NCI-H1105 treated with DMSO at 0.1 percent for 48 hours (cell line): ENCODE results near the gene NFYC.

Experiments used
- DNase-seq: peaks from one replicate; lab custom pipeline; 2025; lab: John Stamatoyannopoulos, UW

NFYC gene

DNA sequence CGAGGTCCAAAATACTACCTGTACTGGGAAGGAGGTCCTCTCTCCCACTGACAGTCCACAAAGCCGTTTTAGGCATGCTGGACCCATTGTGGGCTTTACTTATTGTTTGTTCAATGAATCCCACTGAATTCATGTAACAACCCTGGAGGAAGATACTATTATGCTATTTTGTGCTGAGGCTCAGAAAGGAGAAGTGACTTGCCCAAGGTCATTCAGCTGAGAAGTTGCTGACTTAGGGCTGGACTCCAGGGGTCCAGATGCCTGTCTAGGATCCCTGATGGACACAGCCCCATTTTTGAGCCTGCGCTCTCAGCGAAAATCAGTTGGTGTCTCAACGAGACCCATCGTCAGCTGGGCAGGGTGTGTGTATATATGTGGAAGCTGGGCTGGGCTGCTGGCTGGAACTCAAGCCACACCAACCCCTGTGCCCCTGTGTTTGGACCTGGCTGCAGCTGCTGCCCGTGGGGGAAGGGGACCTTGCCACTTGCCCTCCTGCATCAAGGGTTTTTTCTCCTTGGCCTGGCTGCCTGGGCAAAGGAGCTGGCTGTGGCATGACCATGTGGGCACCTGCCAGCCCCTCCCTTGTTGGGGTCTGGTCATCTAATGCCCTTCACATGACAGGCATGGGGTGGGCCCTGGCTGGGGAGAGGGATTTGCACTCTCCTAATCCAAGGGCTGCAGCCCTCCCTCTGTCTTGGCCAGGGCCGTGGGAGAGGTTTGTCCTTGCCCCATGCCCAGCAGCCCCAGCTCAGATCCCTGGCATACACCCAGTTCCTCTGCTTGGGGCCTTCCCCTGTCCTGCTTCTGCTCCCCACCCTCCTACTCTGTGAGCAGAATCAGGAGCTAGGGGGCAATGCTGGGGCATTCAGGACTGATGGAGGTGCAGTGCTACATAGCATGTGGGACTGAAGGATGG, 107.1 kb downstream of the NFYC start:
- no peak for DNase-seq

DNA sequence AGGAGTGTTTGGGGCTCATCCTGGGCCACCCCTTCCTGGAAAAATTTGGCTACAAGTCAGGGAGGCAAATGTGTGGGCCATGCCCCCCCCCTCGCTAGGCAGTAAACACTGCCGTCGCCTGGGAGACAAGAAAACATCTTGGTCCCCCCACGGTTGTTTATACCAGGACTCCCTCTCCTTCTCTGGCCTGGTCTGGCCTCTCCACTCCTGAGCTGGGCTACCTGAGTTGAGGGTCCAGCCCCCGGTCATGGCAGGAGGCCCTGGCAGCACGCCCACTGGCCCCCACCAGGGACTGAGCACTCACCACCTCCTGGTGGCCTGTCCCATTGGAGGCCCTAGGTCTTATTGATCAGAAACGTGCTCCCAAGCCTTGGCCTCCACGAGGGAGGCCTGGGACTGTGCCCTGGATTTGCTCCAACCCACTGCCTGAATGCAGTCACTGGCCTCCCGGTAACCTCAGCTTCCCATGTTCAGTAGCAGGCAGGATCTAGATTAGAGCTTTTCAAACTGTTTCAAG, 107.9 kb downstream of the NFYC start:
- no peak for DNase-seq

- DNase-seq, result no peak
Measured at GRCh38 chr1:40801742-40802077, 110.2 kb downstream of the NFYC start.

DNA sequence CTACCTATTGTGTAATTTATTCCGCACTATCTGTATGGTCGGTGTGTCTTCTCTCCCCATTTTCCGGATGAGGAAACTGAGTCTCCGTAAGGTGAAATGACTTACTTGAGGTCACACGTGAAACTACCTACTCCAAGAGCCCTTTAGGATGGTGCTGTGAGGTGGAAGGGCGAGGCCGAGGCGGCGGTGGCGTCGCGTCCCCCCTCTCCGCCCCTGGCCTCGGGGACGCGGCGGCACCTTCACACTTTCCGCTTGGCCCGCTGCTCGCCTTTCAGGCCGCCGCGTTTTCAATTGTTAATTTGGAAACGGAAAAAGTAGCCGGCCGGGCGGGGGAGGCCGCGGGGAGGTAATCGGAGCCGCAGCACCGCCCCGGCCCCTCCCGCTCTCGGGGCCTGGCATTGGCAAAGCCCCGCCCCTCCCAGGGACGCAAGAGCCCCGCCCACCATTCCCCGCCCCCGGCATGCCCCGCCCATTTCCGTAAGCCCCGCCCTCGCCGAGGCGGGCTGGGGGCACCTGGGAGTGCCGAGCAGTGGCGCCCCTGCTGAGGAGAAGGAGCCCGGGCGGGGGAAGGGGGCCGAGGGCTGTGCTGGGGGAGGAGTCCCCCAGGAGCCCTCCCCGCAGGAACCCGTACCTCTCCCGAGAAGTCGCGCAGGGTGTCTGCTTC, 110.7 kb downstream of the NFYC start:
- DNase-seq, result peak; percentile 1

- no peak for DNase-seq
Measured at GRCh38 chr1:40802742-40803113, 111.2 kb downstream of the NFYC start.

DNA sequence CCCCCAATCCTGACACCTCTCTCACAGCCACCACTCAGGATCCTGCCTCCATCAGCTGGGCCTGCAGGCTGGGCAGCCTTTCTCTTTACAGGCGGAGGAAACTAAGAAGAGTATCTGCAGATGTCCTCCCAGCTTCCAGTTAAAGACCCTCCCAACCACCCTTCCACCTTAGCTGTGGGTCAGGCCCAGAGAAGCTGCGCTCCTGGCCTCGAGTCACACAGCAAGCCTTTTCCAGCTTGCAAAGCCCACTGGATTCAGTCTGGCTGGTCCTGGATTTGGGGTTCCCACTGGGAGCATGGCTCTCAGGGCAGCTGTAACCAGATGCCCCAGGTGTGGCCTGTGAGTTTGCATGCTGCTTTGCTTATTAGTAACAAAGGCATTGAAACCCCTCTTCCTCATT, 111.9 kb downstream of the NFYC start:
- no peak for DNase-seq

GRCh38 chr1:40803902-40804301, 112.4 kb downstream of the NFYC start:
- no peak for DNase-seq

GRCh38 chr1:40806240-40806639, 114.7 kb downstream of the NFYC start:
- DNase-seq, result no peak

- DNase-seq, result no peak
Measured at GRCh38 chr1:40806731-40807695, 115.5 kb downstream of the NFYC start.

GRCh38 chr1:40808002-40808401, 116.5 kb downstream of the NFYC start:
- DNase-seq, result no peak

DNA sequence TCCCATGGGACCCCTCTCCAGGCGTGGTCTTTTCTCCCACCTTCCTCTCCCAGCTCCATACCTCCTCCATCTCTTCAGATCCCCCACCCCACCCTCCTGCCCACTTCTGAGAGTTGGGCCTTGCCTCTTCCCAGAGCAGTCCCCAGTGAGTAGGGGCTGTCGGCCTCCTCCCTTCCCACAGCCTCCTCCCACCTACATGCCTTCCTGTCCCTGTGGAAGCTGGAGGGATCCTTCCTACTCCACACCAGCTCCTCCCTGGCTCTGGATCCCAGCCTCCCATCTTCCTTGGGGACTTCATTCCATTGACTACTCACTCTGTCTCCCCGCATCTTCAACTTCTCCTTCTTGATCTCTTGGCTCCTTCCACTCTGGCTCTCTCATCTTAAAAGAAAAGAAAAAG, 116.9 kb downstream of the NFYC start:
- DNase-seq, result no peak

DNA sequence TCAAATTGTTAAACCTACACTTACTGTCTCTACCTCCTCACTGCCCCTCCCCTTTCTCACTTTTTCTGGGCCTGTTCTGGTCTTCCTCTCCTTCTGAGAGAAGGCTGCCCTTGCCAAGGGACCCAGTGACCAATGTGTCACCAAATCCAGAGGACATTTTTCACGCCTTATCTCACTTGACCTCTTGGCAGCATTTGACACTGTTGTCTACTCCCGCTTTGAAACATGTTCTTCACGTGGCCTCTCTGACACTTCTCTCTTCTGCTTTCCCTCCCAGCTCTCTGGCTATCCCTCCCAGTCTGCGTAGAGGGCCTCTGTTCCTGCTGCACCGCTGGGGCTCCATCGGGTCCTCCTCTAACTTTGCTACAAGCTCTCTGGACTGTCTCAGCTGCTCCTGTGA, 117.4 kb downstream of the NFYC start:
- DNase-seq, result no peak

DNA sequence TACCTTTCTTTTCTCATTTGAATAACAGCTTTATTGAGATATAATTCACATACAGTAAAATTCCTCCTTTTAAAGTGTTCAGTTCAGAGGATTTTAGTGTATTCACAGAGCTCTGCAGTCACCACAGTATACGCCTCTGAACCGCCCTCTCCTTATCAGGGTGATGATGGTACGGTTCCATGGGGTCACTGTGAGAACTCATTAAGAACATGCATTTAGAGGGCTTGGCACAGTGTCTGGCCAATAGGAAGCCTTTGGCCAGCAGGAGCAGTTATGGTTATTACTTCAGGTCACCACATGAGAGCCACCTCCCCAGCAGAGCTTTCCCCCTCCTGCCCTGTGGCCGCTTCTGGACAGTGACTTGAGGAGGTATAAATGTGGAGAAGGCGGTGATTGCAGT, 119.4 kb downstream of the NFYC start:
- DNase-seq, result no peak

- DNase-seq, result no peak
Measured at GRCh38 chr1:40815420-40815819, 123.9 kb downstream of the NFYC start.

GRCh38 chr1:40817791-40818263, 126.3 kb downstream of the NFYC start:
- DNase-seq, result no peak

DNA sequence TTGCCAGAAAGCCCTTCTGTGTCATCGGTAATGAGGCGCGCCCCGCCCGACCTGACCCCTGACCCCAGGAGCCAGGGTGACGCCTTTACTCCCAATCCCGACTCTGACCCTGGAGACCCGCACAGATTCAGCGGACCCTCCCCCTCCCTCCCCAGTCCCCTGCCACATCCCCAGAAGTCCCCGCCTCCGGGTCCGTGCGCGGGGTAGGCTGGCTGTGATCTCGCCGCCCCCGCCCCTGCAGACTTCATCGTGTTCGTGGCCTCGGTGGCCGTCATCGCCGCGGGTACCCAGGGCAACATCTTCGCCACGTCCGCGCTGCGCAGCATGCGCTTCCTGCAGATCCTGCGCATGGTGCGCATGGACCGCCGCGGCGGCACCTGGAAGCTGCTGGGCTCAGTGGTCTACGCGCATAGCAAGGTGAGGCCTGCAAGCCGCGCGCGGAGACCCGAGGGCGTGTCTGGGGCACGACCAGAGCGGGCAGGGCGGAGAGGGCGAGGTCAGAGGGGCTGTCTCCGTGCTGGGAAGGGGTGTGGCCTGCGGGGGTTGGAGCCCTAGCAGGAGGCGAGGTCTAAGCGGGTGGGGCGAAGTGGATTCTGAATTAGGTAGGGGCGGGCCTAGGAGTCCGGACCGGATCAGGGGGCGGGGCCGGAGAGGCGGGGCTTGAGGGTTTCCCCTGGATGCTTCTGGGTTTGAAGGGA, 126.9 kb downstream of the NFYC start:
- DNase-seq, result peak; percentile 30

GRCh38 chr1:40819101-40819500, 127.6 kb downstream of the NFYC start:
- DNase-seq, result no peak

- no peak for DNase-seq
Measured at GRCh38 chr1:40820251-40820797, 128.8 kb downstream of the NFYC start.
